B cell (primary cell): Measurements from ENCODE around the gene QKI.

Experiments
- EZH2 ChIP-seq: IDR thresholded peaks from 2 replicates; pipeline ENCODE4 v1.6.1; 2012; ENCODE audit warnings: borderline replicate concordance, low read depth, mild to moderate bottlenecking, moderate library complexity, low read length; ENCODE audit not compliant: insufficient read depth, poor library complexity, severe bottlenecking
- TF ChIP-seq, protein P1 (sequence below): fragments of 200-600 bp; IDR thresholded peaks from one replicate; pipeline ENCODE4 v1.8.0; 2022; ENCODE audit warnings: antibody characterized with exemption, mild to moderate bottlenecking

DNA sequence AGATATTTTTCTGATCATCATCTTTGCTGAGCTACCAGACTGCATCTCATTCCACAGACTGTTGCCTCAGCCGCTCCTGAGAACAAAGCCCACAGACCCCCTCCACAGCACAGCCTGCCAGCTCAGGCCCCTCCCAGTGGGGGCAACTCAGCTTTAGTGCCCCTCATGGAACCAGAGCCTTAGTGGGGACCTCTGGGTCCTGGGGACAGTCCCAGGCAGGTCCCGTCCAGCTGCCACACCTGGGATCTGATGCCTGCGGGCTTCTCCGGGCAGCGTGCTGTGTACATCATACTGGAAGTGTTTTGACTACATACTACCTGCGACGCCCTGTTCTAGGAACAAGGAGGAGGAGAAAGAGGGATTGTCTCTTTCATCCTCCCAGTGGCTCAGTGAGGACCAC is 38.3 kb upstream of the QKI start:
- TF ChIP-seq, protein P1, sequence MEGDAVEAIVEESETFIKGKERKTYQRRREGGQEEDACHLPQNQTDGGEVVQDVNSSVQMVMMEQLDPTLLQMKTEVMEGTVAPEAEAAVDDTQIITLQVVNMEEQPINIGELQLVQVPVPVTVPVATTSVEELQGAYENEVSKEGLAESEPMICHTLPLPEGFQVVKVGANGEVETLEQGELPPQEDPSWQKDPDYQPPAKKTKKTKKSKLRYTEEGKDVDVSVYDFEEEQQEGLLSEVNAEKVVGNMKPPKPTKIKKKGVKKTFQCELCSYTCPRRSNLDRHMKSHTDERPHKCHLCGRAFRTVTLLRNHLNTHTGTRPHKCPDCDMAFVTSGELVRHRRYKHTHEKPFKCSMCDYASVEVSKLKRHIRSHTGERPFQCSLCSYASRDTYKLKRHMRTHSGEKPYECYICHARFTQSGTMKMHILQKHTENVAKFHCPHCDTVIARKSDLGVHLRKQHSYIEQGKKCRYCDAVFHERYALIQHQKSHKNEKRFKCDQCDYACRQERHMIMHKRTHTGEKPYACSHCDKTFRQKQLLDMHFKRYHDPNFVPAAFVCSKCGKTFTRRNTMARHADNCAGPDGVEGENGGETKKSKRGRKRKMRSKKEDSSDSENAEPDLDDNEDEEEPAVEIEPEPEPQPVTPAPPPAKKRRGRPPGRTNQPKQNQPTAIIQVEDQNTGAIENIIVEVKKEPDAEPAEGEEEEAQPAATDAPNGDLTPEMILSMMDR = no peak
- no peak for TF ChIP-seq EZH2
